SIG-M5 (cell line): ENCODE measurements around the gene FADS1.

Experiments
- DNase-seq: peaks from one replicate; lab custom pipeline; 2025; lab: John Stamatoyannopoulos, UW

FADS1 gene

DNA sequence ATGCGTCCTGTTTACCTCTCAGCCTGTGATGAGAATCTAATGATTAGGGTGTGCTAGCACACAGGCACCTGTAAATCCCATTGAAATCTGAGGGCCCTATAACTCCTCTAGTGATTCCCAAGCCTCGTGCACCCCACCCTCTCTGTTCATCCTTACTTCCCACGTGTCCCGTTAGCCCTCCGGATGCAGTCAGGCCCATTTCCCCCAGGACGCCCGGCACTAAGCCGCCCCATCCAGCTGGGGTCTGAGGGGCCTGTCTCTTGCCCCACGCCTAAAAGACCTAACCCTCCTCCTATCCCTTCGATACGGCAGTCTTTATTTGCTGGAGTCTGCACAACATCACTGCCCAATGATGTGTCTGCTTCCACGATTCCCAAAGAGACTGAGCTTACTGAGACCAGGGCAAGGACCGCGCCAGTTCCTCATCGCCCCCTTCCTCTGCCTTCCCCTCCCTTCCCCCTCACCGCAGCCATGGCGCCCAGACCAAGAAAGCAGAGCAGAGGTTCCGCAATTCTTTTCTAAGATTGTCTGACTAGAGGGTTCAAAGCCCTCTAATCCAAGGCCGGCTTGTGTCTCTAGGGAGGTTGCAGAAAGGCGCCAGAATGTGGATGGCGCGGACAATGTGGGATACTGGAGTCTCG lies 10.2 kb upstream of the FADS1 start:
- no peak for DNase-seq

DNA sequence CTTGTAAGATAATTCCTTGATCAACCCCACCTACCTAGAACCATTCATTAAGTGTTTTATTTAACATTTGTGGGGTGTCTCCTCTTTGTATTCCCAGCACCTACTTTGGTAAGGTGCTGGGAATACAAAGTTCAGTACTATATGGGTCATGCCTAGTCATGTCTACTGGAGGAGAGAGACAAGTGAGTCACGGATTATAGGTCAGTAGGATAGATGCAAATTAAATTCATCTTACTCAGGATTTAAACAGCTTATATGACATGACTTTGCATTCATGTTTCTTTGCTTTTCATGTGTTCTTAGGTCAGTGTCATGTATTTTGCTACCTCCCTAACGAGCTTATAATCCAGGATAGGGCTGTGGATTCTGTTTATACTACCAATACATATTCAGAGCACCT lies 3.4 kb upstream of the FADS1 start:
- DNase-seq = no peak

DNA sequence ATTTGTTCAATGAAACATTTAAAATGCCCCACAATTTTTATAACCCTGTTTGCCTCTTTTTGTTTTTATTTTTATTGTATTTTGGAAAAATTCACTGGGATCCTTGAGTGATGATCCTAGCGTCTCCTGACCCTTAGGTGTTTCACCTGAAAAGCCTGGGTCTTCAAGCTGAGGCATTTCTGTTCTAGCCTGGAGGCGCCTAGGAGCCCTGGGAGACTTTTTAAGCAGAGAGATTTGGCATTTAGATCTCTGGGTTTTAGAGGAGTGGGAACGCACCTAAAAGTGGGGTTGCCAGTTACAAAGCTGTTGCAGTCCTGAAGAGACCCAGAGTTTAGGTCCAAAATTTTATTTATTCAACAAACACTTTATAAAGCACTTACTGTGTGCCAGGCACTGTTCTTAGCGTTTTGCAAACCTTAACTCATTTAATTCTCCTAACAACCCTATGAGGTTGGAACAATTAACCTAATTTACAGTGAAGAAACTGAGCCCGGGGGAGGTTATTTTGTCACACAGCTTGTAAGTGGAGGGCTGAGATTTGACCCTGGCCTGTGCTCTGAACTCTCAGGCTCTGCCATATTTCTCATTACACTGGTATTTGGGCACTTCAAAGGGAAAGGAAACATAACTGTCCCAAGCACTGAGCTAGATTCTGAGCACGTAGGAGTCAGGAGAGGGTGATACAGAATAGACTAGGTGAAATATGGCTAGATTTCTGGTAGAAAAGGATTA lies 834 bp upstream of the FADS1 start:
- DNase-seq = no peak

DNA sequence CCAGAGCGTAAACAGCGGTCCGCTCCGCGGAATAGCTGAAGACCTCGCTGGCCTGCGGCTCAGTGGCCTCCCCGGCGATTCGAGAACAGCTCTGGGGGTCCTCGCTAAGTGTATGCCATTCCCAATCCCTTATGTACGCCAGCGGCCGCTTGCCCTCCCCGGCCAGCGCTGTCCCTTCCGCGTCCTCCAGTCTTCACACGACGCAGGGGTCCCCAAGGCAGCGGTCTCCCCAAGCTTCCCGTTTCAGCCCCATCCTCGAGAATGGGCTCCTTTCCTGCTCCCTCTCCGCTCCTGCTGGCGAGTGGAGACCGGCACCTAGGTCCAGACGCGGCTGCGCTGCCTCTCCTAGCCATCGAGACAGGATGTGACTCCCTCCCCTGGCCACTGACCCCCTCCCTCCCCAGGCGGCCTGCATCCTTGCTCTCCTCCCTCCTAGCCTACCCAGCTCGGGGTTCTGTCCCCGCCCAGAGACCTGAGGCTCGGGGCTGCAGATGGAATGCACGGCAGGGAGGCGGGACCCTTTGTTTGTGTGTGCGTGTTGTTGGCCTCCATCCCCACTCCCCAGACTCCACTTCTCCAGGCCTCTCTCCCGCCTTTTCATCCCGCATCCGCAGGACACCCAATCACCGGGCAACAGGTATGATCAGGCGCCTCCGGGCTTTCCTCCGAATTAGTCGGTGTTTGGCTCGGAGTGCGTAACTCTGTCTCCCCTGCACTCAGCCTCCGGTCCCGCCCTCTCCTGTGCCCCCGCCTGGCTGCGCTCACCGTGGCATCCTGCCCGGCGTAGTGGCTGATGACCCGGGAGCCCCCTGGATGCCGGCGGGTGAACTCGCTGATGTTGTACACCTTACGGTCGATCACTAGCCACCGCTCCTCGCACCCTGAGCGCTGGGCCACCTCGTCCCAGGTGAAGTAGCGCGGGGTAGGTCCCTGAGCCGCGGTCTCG lies 740 bp downstream of the FADS1 start:
- no peak for DNase-seq

DNA sequence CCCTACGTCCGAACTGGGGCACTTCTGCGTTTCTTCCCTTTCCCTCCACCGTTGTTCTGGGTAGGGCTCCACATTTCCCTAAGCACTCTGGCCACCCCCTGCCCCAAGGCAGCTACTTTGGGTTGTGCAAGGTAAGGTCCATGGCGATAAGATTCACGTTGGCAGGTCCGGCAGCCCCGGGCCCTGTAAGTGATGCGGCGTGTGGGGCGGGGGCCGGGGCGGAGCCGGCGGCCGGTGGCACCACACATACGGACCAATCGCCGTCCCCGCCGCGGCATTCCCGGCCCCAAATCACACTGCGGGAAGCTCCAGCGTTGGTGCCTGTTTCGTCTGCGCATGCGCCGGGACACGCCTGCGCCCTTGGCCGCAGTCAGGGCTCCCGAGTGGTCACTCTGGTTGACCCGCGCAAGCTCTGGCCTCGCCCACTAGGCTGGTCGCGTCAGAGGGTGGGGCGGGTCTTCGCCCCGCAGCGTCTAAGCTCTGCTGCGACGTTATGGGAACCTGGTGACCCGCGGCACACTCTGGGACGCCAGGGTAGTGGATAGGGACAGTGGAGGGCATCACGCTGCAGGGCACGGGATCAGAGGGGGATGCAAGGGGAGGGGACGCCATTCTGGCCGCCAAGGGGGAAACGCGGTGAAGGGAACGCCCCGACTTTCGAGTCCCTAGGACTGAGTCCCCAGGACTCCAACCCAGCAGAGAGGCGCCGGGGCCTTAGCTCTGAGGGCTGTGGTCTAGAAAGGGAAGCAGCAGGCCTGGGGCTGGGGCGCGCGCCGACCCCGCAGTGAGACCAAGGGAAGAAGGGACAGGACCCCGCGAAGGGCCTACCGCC lies 1.6 kb downstream of the FADS1 start:
- DNase-seq = no peak

DNA sequence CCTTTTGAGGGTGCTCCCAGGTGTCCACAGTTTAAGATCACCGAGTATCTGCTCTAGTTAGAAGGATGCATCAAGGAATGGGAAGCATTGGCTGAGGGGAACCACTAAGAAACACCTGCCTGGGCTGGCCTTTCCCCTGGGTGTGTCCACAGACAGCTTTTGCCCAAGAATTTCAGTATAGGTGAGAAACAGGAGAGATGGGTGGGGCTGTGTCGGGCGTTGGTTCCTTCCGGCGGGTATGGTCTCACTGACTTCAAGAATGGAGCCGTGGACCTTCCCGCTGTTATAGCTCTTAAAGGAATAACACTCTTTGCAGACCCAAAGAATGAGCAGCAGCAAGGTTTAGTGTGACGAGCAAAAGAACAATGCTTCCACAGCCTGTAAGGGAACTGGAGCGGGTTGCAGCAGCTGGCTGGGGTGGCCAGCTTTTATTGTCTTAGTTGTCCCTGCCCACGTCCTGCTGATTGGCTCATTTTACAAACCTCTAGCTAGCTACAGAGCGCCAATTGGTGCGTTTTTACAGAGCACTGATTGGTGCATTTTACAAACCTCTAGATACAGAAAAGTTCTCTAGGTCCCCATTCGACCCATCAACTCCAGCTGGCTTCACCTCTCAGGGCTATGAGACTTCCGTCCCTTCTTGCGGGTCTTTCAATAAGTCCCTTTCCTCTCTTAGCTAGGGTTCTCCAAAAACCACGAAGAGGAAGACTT lies 2.4 kb downstream of the FADS1 start:
- DNase-seq = no peak

DNA sequence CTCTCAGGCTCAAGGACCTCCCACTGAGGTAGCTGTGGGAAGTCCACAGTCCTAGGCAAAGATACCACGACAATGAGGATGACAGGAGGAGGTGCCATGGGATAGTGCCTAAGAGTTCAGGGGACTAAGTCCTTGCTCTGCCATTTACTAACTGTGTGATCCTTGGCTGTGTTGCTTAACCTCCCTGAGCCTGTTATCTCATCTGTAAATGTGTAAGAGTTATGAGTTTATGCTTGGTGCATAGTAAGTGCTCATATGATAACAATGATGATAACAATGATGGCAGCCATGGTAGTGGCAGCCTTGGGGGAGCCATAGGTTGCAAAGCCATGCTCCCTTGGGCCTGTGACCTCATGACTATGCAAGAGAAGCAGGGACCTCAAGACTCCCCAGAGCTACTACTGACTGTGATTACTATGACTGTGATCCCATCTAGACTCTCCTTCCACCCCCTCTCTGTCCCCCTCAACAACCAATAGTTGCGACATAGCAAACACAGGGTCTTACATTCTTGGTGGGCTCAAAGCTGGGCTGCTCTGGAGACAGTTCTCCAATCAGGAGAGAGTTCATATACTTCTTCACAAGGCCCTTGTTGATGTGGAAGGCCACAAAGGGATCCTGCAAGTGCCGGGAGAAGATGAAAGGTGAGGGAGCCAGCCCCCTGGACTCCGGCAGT lies 3.9 kb downstream of the FADS1 start:
- DNase-seq = no peak

DNA sequence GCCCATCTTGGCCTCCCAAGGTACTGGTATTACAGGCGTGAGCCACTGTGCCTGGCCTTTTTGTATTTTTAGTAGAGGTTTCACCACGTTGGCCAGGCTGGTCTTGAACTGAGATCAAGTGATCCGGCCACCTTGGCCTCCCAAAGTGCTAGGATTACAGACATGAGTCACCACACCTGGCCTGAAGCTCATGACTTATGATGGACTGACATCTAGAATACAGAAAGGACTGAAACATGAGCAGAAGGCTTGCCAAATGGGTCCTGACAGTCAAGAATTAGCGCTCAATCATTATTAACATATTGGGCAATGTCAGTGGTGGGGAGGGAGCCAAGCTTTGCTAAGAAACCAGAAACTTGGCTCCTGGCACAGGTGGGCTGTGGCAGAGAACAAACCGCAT lies 5.0 kb downstream of the FADS1 start:
- DNase-seq = no peak

DNA sequence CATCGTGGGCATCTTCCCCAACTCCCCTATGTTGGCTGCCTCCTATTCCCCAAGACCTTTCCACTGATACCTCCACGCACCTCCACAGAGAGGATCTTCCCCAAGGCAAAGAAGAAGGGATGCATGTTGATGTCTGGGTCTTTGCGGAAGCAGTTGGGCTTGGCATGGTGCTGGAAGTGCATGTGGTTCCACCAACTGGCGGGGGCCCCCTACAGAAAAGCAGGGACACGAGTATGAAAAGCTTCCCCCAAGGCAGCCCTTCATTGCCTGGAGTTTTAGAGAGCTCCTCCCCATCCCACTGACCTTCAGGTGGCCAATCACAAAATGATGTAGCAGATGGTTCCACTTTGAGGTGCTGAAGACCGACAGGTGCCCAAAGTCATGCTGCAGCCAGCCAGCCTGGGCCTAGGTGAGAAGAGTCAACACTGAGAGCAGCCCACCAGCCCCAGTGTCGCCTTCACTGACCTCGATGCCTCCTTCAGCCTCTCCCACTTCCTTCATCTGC lies 6.1 kb downstream of the FADS1 start:
- DNase-seq = no peak

DNA sequence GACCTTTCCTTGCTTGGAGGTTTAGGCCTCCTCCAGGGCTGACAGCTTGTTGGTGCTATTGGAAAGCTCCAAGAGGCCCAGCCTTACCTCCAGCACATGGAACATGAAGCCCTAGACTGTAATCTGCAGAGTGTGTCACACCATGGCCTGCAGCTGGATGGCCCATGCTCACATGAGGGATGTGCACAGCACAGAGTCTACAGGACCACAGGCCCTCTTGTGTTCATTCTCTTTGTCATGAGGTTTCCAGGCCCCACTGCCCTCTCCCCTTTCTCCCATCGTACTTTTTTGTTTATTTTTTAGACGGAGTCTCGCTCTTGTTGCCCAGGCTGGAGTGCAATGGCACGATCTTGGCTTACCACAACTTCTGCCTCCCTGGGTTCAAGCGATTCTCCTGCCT lies 10.0 kb downstream of the FADS1 start:
- DNase-seq = no peak

DNA sequence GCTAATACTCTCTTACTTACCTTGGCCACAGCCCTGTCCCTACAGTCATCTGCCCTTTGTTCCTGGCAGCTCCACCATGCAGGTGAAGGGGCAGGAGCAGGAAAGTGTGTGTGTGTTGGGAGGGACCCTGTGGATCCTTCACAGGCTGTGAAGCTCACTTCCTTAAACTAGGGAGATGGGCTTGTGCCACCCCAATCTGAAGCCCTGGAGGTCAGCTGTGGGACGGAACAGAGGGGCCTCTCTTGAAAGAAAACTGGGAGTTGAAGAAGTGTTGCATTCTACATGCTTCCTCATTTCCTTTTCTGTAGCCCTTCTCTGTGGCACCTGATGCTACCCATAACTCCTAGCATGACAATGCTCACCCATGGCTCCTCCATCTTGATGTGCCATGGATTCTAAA lies 11.7 kb downstream of the FADS1 start:
- no peak for DNase-seq

DNA sequence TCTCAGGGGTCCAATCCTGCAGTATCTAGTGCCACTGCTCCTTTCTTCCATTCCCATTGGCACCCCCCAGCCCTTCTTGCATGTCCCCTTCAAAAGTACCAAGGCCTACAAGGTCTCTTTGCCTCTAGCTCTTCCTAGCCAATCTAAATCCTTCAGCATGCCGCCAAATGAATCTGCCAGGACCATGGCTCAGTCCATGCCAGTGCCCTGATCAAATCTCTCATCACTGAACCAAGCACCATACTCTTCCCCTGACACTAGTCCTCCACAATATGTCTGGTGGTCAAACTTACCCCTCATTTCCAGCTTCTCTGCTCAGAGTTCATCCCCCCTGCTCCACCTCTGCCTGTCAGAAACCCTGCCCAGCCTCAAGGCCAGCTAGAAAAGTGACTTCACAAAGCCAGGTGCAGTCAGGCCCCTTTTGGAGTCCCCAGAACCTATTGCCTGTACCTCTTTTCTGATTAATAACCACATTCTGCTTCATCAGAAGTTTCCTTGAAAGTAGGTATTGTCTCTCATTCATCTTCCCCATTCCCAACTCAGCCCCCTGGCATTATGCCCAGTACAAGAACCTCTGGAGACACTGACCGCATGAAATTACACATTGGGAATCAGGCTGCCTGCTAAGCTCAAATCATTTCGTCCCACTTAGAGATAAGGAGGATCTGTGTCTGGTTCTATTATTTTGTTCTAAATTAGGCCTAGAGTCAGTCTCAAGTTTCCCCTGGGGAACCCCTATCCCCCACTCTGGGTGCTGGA lies 12.7 kb downstream of the FADS1 start:
- DNase-seq = no peak

DNA sequence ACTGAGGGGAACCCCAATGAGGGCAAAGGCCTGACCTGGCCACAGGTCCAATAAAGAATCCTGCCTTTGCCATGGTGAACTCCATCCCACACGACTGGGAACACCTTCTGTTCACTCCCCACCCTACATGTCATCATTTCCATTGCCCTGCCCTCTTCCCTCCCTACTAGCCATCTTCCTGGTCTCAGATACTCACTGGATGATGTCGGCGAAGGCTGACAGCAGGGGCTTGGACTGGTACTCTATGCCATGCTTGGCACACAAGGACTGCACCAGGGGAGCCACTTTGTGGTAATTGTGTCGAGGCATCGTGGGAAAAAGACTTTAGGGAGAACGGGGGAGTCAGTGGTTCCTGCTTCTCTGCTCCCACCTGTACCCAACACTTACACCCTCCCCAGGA lies 14.2 kb downstream of the FADS1 start:
- no peak for DNase-seq

DNA sequence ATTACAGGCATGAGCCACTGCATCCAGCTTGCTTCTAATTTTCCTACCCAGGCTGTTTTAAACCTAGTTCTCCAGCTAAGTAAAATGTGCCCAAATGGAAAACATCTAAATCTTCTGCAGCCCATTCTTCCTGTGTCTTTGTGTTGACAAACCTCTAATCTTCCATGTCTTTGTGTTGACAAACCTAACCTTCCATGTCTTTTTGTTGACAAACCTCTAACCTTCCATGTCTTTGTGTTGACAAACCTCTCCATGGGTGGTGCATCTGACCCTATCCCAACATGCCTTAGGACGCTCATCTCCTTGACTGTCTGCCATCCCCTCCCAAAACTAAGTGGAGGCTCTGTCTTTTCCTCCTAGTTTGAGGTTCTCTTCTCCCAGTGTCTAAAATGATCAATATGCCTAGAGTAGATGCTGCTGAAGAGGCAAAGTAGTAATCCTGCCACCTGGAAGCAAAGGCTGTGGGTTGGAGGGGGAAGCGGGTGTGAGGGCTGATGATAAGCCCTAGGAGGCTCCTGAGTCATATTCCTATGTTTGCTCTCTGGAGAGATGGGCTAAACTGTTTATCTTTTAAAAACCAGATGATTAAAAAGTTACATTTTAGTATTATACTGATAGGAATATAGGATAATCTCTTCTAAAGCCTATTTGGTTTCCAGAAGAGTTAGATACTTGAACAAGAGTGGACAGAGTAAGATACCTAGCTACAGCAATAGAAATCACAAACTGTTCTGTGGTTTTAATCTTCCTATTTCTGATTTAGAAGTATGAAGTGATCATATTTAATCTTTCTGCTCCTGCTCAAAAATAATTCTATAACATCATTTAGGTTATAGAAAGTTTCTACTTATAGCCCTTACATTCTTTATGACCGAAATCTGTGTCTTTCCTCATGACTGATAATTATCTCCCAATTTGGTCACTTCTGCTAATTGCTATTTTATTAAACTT lies 16.2 kb downstream of the FADS1 start:
- DNase-seq = no peak

DNA sequence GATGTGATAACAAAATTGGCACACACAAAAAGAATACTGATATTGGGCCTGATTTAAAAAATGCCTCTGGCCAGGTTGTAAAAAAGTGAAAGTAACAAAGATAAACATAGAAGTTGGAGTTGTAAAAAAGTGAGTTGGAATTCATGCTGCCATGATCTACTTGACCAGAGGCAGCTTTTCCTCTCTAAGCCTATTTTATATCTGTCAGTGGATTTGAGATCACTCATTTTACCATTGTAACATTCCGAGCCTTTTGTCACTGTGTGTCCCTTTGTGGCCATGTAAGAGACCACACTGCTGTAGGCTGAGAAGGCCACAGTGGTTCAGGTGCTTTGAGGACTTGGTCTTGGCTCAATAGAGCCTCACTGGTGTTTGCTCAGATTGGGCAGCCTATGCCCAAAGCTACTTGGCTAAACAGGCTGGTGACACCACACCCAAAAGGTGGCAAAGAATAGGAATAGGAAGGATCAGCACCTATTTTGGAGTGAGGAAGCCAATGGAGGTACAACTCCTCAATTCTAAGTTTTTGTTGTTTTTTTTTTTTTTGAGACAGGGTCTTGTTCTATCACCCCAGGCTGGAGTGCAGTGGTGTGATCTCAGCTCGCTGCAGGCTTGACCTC lies 17.0 kb downstream of the FADS1 start:
- DNase-seq = no peak

DNA sequence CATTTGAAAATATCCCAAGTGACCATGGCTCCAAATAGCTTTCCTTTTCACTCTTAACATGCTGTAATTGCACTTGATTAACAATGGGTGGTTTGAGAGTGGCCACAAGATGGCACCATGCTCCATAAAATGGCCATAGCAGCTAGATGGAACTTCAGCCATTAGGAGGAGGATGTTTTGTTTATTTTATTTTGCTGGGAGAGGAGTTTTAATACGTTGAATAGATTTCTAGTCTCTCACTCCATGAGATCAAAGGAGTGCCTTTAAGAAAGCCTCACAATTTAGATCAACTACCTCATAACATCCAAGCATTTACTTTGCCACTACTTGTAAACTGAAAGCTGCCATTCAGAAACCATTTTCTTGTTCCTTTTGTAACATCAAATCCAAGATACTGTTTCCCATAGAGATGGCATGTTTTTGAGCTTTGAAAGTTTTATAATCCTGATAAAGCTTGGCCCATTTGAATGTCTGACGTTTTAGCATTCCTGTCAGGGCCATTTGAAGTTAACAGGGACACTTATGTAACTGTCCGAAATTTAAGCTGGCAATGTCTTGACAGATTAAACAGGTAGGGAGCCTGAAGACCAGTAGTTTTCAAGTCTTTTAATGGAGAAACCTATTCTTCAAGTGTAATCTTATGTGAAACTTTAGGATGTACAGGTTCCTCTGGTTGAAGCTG lies 19.4 kb downstream of the FADS1 start:
- DNase-seq = no peak

DNA sequence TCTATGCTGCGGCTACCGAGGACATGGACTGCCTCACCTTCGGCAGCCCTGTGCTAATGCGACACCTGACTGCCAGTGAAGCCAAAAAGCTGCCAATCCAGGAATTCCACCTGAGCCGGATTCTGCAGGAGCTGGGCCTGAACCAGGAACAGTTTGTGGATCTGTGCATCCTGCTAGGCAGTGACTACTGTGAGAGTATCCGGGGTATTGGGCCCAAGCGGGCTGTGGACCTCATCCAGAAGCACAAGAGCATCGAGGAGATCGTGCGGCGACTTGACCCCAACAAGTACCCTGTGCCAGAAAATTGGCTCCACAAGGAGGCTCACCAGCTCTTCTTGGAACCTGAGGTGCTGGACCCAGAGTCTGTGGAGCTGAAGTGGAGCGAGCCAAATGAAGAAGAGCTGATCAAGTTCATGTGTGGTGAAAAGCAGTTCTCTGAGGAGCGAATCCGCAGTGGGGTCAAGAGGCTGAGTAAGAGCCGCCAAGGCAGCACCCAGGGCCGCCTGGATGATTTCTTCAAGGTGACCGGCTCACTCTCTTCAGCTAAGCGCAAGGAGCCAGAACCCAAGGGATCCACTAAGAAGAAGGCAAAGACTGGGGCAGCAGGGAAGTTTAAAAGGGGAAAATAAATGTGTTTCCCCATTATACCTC lies 20.8 kb downstream of the FADS1 start:
- no peak for DNase-seq
